RWPE2 (cell line): ENCODE results near the gene BPIFB1.

Source experiments
- ATAC-seq: fragments of 200-7000 bp; cut with Tn5 transposase; 3 replicates; pipeline ENCODE4 v1.9.1; 2021; ENCODE audit warnings: low read depth
- DNase-seq: peaks from one replicate; pipeline ENCODE4 v3.0.0-alpha.2; 2020; ENCODE audit warnings: low spot score
- H3K27ac ChIP-seq: fragments of 450-650 bp; 2 replicates; pipeline ENCODE4 v1.5.1; 2017; ENCODE audit warnings: mild to moderate bottlenecking; ENCODE audit not compliant: poor library complexity, severe bottlenecking
- H3K27me3 ChIP-seq: fragments of 250-450 bp; sonication (Bioruptor Pico); 2 replicates; pipeline ENCODE4 v1.5.1; 2021; ENCODE audit warnings: mild to moderate bottlenecking, moderate library complexity; ENCODE audit not compliant: insufficient read depth, poor library complexity, severe bottlenecking
- H3K36me3 ChIP-seq: fragments of 250-450 bp; sonication (Bioruptor Pico); 2 replicates; pipeline ENCODE4 v1.5.1; 2020; ENCODE audit warnings: low read depth, mild to moderate bottlenecking, moderate library complexity
- H3K4me1 ChIP-seq: fragments of 250-450 bp; sonication (Bioruptor Pico); 2 replicates; pipeline ENCODE4 v1.5.1; 2021; ENCODE audit warnings: mild to moderate bottlenecking, moderate library complexity; ENCODE audit not compliant: insufficient read depth, poor library complexity, severe bottlenecking
- H3K4me3 ChIP-seq: fragments of 250-450 bp; sonication (Bioruptor Pico); 2 replicates; pipeline ENCODE4 v1.5.1; 2021; ENCODE audit warnings: mild to moderate bottlenecking, moderate library complexity; ENCODE audit not compliant: severe bottlenecking
- H3K9me3 ChIP-seq: fragments of 250-450 bp; sonication (Bioruptor Pico); 2 replicates; pipeline ENCODE4 v1.5.1; 2021; ENCODE audit warnings: mild to moderate bottlenecking, moderate library complexity; ENCODE audit not compliant: severe bottlenecking
- CTCF ChIP-seq: fragments of 450-650 bp; IDR thresholded peaks from one replicate; pipeline ENCODE4 v1.5.1; 2017; ENCODE audit warnings: mild to moderate bottlenecking, moderate library complexity; ENCODE audit not compliant: poor library complexity, severe bottlenecking

The BPIFB1 gene

GRCh38 chr20:33304046-33304445, 21.0 kb downstream of the BPIFB1 start:
- ATAC-seq (no peak), DNase-seq (no peak)
- Histone ChIP-seq H3K4me3 (no peak overlapping the region), H3K4me1 (no peaks in the 10 kb centered on the region), H3K27me3 (no peaks in the 10 kb centered on the region), H3K27ac (no peak overlapping the region), H3K9me3 (no peaks in the 10 kb centered on the region), H3K36me3 (no peaks in the 10 kb centered on the region)
- no peak for TF ChIP-seq CTCF

GRCh38 chr20:33305589-33306057, 22.6 kb downstream of the BPIFB1 start:
- no peaks in the 10 kb centered on the region for H3K4me1 ChIP-seq
- DNase-seq (no peak), ATAC-seq (peak; percentile 39)
- no peak overlapping the region for H3K4me3 ChIP-seq
- no peaks in the 10 kb centered on the region for H3K9me3 ChIP-seq
- H3K27me3 ChIP-seq, result no peaks in the 10 kb centered on the region
- no peaks in the 10 kb centered on the region for H3K36me3 ChIP-seq
- TF ChIP-seq CTCF, result no peak
- no peak overlapping the region for H3K27ac ChIP-seq

GRCh38 chr20:33306228-33306627, 23.2 kb downstream of the BPIFB1 start:
- ATAC-seq, result no peak
- H3K9me3 ChIP-seq, result no peaks in the 10 kb centered on the region
- H3K4me1 ChIP-seq, result no peaks in the 10 kb centered on the region
- no peak overlapping the region for H3K4me3 ChIP-seq
- H3K36me3 ChIP-seq, result no peaks in the 10 kb centered on the region
- no peak for TF ChIP-seq CTCF
- H3K27me3 ChIP-seq, result no peaks in the 10 kb centered on the region
- no peak for DNase-seq
- no peak overlapping the region for H3K27ac ChIP-seq

GRCh38 chr20:33306807-33307206, 23.8 kb downstream of the BPIFB1 start:
- no peaks in the 10 kb centered on the region for H3K27me3 ChIP-seq
- ATAC-seq, result peak; percentile 30; the same call in 2 of the 3 replicates
- H3K27ac ChIP-seq, result no peak overlapping the region
- no peak for TF ChIP-seq CTCF
- H3K36me3 ChIP-seq, result no peaks in the 10 kb centered on the region
- H3K4me1 ChIP-seq, result no peaks in the 10 kb centered on the region
- DNase-seq, result no peak
- no peak overlapping the region for H3K4me3 ChIP-seq
- H3K9me3 ChIP-seq, result no peaks in the 10 kb centered on the region

- Histone ChIP-seq H3K4me1 (no peaks in the 10 kb centered on the region), H3K27me3 (no peaks in the 10 kb centered on the region), H3K27ac (no peak overlapping the region), H3K4me3 (no peak overlapping the region), H3K36me3 (no peaks in the 10 kb centered on the region), H3K9me3 (no peaks in the 10 kb centered on the region)
- ATAC-seq (no peak), DNase-seq (no peak)
- TF ChIP-seq CTCF, result no peak
These were observed 25.7 kb downstream of the BPIFB1 start for GRCh38 chr20:33308668-33309067.
